ENCODE results near the gene FAM124A. TPM values are rescaled to one million over a fixed set of nuclear protein-coding genes. Genes with fewer than 3 reads are reported as not detected.

Gene FAM124A, protein sequence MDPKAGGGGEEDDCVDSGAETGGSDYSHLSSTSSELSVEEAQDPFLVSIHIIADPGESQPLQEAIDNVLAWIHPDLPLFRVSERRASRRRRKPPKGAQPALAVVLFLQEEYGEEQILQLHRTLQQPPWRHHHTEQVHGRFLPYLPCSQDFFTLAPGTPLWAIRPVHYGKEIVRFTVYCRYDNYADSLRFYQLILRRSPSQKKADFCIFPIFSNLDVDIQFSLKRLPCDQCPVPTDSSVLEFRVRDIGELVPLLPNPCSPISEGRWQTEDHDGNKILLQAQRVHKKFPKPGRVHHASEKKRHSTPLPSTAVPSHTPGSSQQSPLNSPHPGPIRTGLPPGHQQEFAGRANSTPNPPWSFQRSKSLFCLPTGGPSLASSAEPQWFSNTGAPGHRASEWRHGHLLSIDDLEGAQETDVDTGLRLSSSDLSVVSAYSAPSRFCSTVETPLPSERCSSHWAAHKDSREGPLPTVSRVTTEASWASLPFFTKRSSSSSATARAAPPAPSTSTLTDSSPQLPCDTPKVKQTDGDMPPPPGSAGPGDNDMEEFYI
- total RNA-seq (under 1 TPM in 1 of 2 donors, not detected in 1; 0.29 TPM), total RNA-seq (0 to 0.35 reads per million in 2 donors)

- H3K9me3 ChIP-seq (ENCODE audit: control insufficient read depth, low read length, poor library complexity, severe bottlenecking) = no peaks in the 10 kb centered on the region
- H3K27me3 Mint-ChIP-seq = peaks cover 70% of the 10 kb centered on the region
- ATAC-seq (peak; percentile 85), DNase-seq (peak in 2 of 3 donors; percentile 10 to 21)
- H3K4me3 Mint-ChIP-seq = peak within 1 kb of the TSS; percentile 79
- H3K36me3 Mint-ChIP-seq (ENCODE audit: low read depth) = peaks cover 4% of the 10 kb centered on the region
- H3K4me1 Mint-ChIP-seq = peaks cover 7% of the 10 kb centered on the region
- H3K27ac Mint-ChIP-seq = no peak within 1 kb of the TSS
These were observed at the start of gene FAM124A for GRCh38 chr13:51222037-51222685. TSS of gene FAM124A (plus strand) at chr13:51222398. CDS start at chr13:51222502, 104 bp downstream.

DNA sequence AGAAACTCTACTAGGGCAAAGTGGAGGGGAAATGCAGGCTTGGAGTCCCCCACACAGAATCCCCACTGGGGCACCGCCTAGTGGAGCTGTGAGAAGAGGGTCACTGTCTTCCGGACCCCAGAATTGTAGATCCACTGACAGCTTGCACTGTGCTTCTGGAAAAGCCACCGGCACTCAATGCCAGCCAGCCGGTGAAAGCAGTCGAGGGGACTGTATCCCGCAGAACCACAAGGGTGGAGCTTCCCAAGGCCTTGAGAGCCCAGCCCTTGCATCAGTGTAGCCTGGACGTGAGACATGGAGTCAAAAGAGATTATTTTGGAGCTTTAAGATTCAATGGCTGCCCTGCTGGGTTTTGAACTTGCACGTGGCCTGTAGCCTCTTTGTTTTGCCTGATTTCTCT is 47.2 kb upstream of the FAM124A start:
- no peak overlapping the region for H3K4me3 Mint-ChIP-seq
- H3K4me1 Mint-ChIP-seq = peaks cover 4% of the 10 kb centered on the region
- no peak for DNase-seq
- ATAC-seq = no peak
- no peak overlapping the region for H3K27ac Mint-ChIP-seq
- H3K9me3 ChIP-seq (ENCODE audit: control insufficient read depth, low read length, poor library complexity, severe bottlenecking) = no peaks in the 10 kb centered on the region
- H3K36me3 Mint-ChIP-seq (ENCODE audit: low read depth) = peaks cover 7% of the 10 kb centered on the region
- peaks cover 48% of the 10 kb centered on the region for H3K27me3 Mint-ChIP-seq

DNA sequence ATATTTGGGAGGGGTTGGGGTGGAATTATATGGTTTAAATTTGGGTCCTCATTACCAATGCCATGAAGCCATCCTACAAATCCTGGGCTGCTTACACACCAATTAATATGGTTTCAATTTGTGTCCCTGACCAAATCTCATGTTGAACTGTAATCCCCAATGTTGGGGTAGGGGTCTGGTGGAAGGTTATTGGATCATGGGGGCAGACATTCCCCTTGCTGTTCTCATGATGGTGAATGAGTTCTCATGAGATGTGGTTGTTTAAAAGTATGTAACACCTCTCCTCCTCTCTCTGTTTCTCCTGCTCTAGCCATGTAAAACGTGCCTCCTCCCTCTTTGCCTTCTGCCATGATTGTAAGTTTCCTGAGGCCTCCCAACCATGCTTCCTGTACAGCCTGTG is 46.6 kb upstream of the FAM124A start:
- Mint-ChIP-seq H3K27me3 (peaks cover 48% of the 10 kb centered on the region), H3K4me3 (no peak overlapping the region), H3K36me3 (ENCODE audit: low read depth) (peaks cover 7% of the 10 kb centered on the region), H3K27ac (no peak overlapping the region), H3K4me1 (peaks cover 4% of the 10 kb centered on the region)
- ATAC-seq (no peak), DNase-seq (no peak)
- no peaks in the 10 kb centered on the region for H3K9me3 ChIP-seq (ENCODE audit: control insufficient read depth, low read length, poor library complexity, severe bottlenecking)

DNA sequence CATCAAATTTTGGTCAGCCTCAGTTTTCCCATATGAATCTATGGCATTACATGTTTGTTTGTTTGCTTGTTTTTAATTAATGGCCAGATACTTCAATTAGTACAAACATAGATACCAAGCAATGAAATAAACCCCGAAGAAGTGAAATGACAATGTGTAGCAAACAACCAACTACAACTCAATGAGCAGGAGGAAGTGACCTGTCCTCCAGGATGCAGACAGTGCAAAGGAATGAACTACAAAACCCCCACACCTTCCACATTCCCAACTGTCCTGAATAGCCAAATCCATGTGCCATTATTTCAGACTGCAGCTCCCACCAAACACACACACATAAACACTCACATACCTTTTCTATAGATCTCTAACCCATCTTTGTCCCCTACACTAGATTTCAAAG is 45.0 kb upstream of the FAM124A start:
- Mint-ChIP-seq H3K27ac (no peak overlapping the region), H3K27me3 (peaks cover 46% of the 10 kb centered on the region), H3K36me3 (ENCODE audit: low read depth) (peaks cover 2% of the 10 kb centered on the region), H3K4me1 (no peaks in the 10 kb centered on the region), H3K4me3 (no peak overlapping the region)
- ATAC-seq = no peak
- no peak for DNase-seq
- no peaks in the 10 kb centered on the region for H3K9me3 ChIP-seq (ENCODE audit: control insufficient read depth, low read length, poor library complexity, severe bottlenecking)

GRCh38 chr13:51178456-51179074 is 43.6 kb upstream of the FAM124A start:
- H3K4me1 Mint-ChIP-seq = no peaks in the 10 kb centered on the region
- ATAC-seq (no peak), DNase-seq (no peak)
- no peak overlapping the region for H3K27ac Mint-ChIP-seq
- no peaks in the 10 kb centered on the region for H3K36me3 Mint-ChIP-seq (ENCODE audit: low read depth)
- H3K27me3 Mint-ChIP-seq = peaks cover 49% of the 10 kb centered on the region
- H3K4me3 Mint-ChIP-seq = no peak overlapping the region
- H3K9me3 ChIP-seq (ENCODE audit: control insufficient read depth, low read length, poor library complexity, severe bottlenecking) = no peaks in the 10 kb centered on the region

DNA sequence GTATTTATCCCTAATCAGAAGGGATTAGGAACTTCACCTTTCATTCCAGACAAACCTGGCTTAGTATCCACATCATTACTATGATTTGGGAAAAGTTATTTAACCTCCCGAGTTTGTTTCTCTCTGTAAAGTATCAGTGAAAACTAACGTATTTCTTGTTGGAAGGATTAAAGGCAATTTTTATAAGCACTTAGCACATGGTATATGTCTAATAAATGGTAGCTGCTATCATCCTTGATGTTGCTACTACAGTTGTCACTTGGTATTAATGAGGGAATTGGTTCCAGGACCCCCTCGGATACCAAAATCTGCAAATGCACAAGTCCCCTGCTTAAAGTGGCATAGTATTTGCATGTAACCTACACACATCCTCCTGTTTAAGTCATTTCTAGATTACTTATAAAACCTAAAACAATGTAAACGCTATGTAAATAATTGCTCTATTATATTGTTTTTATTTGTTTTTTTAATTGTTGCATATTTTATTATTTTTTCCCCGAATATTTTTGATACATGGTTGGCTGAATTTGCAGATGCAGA is 42.7 kb upstream of the FAM124A start:
- H3K9me3 ChIP-seq (ENCODE audit: control insufficient read depth, low read length, poor library complexity, severe bottlenecking) = no peaks in the 10 kb centered on the region
- DNase-seq (no peak), ATAC-seq (no peak)
- H3K27ac Mint-ChIP-seq = no peak overlapping the region
- H3K36me3 Mint-ChIP-seq (ENCODE audit: low read depth) = no peaks in the 10 kb centered on the region
- peaks cover 53% of the 10 kb centered on the region for H3K27me3 Mint-ChIP-seq
- H3K4me3 Mint-ChIP-seq = no peak overlapping the region
- no peaks in the 10 kb centered on the region for H3K4me1 Mint-ChIP-seq

DNA sequence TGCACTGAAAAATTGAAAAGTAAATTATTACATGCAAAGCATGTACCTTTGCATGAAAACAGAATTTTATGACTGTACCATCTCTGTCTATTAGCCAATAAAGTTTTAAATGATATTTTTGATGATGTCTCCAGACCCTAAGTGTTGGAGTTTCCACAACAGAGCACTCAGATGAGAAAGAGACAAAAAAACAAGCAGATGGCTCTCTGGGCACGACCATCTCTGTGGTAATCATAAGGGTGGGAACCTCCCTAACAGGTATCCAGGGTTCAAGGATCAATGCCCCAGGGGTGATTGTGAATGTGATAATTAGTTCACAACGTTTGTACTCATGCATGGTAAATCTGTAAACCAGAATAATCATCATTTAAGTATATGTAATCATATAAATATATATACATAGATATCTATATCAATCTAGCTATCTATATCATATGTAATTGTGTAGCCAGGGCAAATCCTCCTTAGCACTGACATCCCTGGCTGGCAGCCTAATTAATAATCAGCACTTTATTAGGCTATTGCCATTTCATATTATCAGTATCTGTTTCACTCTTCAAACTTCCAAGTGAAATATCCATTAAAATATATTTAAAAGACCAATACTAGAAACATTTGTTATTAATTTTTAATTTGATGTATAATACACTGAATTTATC is 41.2 kb upstream of the FAM124A start:
- no peaks in the 10 kb centered on the region for H3K4me1 Mint-ChIP-seq
- peaks cover 58% of the 10 kb centered on the region for H3K27me3 Mint-ChIP-seq
- no peak overlapping the region for H3K4me3 Mint-ChIP-seq
- DNase-seq (no peak), ATAC-seq (no peak)
- H3K36me3 Mint-ChIP-seq (ENCODE audit: low read depth) = no peaks in the 10 kb centered on the region
- no peak overlapping the region for H3K27ac Mint-ChIP-seq
- H3K9me3 ChIP-seq (ENCODE audit: control insufficient read depth, low read length, poor library complexity, severe bottlenecking) = no peaks in the 10 kb centered on the region

DNA sequence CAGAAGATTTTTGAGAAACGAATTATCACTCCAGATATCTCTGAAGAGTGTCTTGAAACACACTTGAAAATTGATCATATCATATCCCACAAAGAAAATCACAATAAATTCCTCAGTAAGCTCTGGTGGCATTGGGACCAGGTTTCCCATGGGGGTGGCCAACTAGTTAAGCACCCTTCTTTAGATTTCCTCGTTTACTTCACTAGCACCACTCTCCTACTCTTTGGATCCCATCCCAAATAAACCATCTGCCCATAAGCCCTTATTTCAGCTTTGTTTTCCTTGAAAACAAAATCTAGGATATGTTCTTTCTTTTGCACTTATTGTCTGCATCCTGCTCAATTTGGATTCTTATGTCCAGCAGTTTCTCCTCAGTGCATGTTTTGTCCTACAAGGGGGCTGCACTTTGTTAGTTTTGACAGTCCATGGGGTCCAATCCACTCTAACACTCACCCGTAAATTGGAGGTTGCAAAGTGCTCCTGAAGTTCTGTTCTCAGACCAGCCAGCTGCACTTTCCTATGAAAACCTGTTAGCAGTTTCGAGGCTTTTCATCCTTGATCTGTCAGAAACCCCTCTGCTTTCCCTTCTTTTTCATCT is 40.3 kb upstream of the FAM124A start:
- Mint-ChIP-seq H3K27me3 (peaks cover 66% of the 10 kb centered on the region), H3K36me3 (ENCODE audit: low read depth) (no peaks in the 10 kb centered on the region), H3K27ac (no peak overlapping the region), H3K4me3 (no peak overlapping the region), H3K4me1 (no peaks in the 10 kb centered on the region)
- ATAC-seq (no peak), DNase-seq (no peak)
- no peaks in the 10 kb centered on the region for H3K9me3 ChIP-seq (ENCODE audit: control insufficient read depth, low read length, poor library complexity, severe bottlenecking)

- Mint-ChIP-seq H3K27me3 (peaks cover 52% of the 10 kb centered on the region), H3K36me3 (ENCODE audit: low read depth) (no peaks in the 10 kb centered on the region), H3K27ac (no peak overlapping the region), H3K4me1 (no peaks in the 10 kb centered on the region), H3K4me3 (no peak overlapping the region)
- no peak for ATAC-seq
- DNase-seq = no peak
- no peaks in the 10 kb centered on the region for H3K9me3 ChIP-seq (ENCODE audit: control insufficient read depth, low read length, poor library complexity, severe bottlenecking)
These were observed 30.5 kb upstream of the FAM124A start for GRCh38 chr13:51191743-51192142.

DNA sequence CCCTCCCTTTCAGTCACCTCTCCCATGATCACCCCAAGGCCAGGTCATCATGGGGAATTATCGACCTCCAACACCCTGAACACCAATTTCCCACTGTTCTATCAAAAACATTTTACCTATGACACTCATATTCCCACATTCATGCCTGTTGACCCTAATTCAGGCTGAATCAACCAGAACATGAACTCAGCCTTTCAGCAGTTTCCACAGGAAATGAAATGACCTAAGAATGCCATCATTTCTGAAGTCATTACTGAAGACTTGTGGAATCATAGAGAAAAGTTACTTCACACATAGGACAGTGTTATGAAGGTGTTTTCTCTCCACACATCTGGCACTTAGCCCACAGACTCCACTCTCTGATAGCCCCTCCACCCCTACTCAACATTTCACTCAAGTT is 29.9 kb upstream of the FAM124A start:
- Mint-ChIP-seq H3K27me3 (peaks cover 48% of the 10 kb centered on the region), H3K4me1 (no peaks in the 10 kb centered on the region), H3K4me3 (no peak overlapping the region), H3K27ac (no peak overlapping the region), H3K36me3 (ENCODE audit: low read depth) (no peaks in the 10 kb centered on the region)
- H3K9me3 ChIP-seq (ENCODE audit: control insufficient read depth, low read length, poor library complexity, severe bottlenecking) = no peaks in the 10 kb centered on the region
- ATAC-seq = no peak
- no peak for DNase-seq

GRCh38 chr13:51193387-51193786 is 28.8 kb upstream of the FAM124A start:
- H3K27me3 Mint-ChIP-seq = peaks cover 43% of the 10 kb centered on the region
- no peak for ATAC-seq
- H3K4me3 Mint-ChIP-seq = no peak overlapping the region
- no peaks in the 10 kb centered on the region for H3K36me3 Mint-ChIP-seq (ENCODE audit: low read depth)
- H3K4me1 Mint-ChIP-seq = no peaks in the 10 kb centered on the region
- no peak overlapping the region for H3K27ac Mint-ChIP-seq
- DNase-seq = no peak
- no peaks in the 10 kb centered on the region for H3K9me3 ChIP-seq (ENCODE audit: control insufficient read depth, low read length, poor library complexity, severe bottlenecking)

DNA sequence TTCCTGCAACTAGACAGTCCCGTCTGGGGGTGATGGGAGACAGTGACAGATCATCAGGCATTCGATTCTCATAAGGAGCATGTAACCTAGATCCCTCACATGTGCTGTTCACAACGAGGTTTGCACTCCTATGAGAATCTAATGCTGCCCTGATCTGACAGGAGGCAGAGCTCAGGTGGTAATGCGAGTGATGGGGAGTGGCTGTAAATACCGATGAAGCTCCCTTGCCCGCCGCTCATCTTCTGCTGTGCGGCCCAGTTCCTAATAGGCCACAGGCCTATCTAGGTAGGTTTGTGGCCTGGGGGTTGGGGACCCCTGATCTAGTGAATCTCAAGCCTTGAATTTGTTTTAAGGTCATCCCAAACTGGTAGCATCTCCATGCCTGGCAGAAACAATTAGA is 27.3 kb upstream of the FAM124A start:
- ATAC-seq = no peak
- no peak for DNase-seq

More for the DNA sequence above, 27.3 kb upstream of the FAM124A start:
- Mint-ChIP-seq H3K27me3 (peaks cover 42% of the 10 kb centered on the region), H3K27ac (no peak overlapping the region), H3K36me3 (ENCODE audit: low read depth) (no peaks in the 10 kb centered on the region), H3K4me3 (no peak overlapping the region), H3K4me1 (no peaks in the 10 kb centered on the region)
- H3K9me3 ChIP-seq (ENCODE audit: control insufficient read depth, low read length, poor library complexity, severe bottlenecking) = no peaks in the 10 kb centered on the region

All from T-helper 17 cell (primary cell).